ENCODE data around the gene OR13G1.

DNA sequence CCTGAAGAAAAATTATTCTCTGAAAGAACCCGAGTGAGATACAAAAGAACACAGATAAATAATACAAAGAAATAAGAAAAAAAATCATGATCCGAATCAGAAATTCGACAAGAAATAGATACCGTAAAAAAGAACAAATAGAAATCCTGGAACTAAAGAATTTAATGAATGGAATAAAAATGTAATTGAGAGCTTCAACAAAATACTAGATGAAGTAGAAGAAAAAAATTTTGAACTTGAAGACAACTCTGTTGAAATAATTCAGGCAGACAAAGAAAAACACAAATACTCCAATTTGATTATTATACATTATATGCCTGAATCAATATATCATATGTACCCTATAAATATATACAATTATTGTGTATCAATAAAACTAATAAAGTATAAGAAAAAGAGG, 41.7 kb upstream of the OR13G1 start:
- TF ChIP-seq CTCF (IDR thresholded peaks at IDR 0.05): no peak
- TF ChIP-seq POLR2A (IDR thresholded peaks at IDR 0.05): no peak

Data from esophagus squamous epithelium (tissue), 4 donors.